GM23338 (cell line): ENCODE measurements around the gene CAVIN2.

Source experiments
- CREB1 ChIP-seq: fragments of 250-450 bp; sonication (Bioruptor Pico); IDR thresholded peaks from 2 replicates; pipeline ENCODE4 v1.5.0; 2020; ENCODE audit warnings: low read depth, mild to moderate bottlenecking, moderate library complexity
- EZH2 ChIP-seq: fragments of 200-600 bp; sonication (generic); IDR thresholded peaks from one replicate; pipeline ENCODE4 v1.8.0; 2017; ENCODE audit warnings: antibody characterized with exemption, mild to moderate bottlenecking, low read depth; ENCODE audit not compliant: unreplicated experiment
- EZH2phosphoT487 ChIP-seq: fragments of 200-600 bp; sonication (generic); IDR thresholded peaks from one replicate; pipeline ENCODE4 v1.8.1; 2018; ENCODE audit warnings: antibody characterized with exemption; ENCODE audit not compliant: unreplicated experiment
- JUNB ChIP-seq: IDR thresholded peaks from one replicate; pipeline ENCODE4 v1.6.1; 2016; ENCODE audit warnings: antibody characterized with exemption; ENCODE audit not compliant: unreplicated experiment
- POLR2AphosphoS5 ChIP-seq: IDR thresholded peaks from 2 replicates; pipeline ENCODE4 v1.6.1; 2016; ENCODE audit warnings: antibody characterized with exemption, low read depth
- STAT1 ChIP-seq: IDR thresholded peaks from one replicate; pipeline ENCODE4 v1.6.1; 2016; ENCODE audit warnings: antibody characterized with exemption; ENCODE audit not compliant: unreplicated experiment
- ZNF114 ChIP-seq: fragments of 250-450 bp; sonication (Bioruptor Pico); IDR thresholded peaks from 2 replicates; pipeline ENCODE4 v1.5.0; 2020; ENCODE audit warnings: mild to moderate bottlenecking, moderate library complexity
- ZNF331 ChIP-seq: fragments of 250-450 bp; sonication (Bioruptor Pico); IDR thresholded peaks from 2 replicates; pipeline ENCODE4 v1.5.0; 2020; ENCODE audit warnings: low read depth, mild to moderate bottlenecking, moderate library complexity
- TF ChIP-seq, protein P1 (sequence below), 2 experiments: fragments of 200-600 bp in 1 of 2; sonication (generic) in 1 of 2; conservative IDR thresholded peaks; 2 replicates each; pipeline versions ENCODE4 v1.5.1 to v1.6.1; 2016 to 2017; ENCODE audit warnings: antibody characterized with exemption in 2 of 2, low read depth in 2 of 2, mild to moderate bottlenecking in 2 of 2, moderate library complexity in 1 of 2
- TF ChIP-seq, protein P2 (sequence below): IDR thresholded peaks from one replicate; pipeline ENCODE4 v1.6.1; 2018; ENCODE audit warnings: antibody characterized with exemption; ENCODE audit not compliant: unreplicated experiment
- TF ChIP-seq, protein P3 (sequence below): IDR thresholded peaks from 2 replicates; pipeline ENCODE4 v1.6.1; 2016; ENCODE audit warnings: antibody characterized with exemption

DNA sequence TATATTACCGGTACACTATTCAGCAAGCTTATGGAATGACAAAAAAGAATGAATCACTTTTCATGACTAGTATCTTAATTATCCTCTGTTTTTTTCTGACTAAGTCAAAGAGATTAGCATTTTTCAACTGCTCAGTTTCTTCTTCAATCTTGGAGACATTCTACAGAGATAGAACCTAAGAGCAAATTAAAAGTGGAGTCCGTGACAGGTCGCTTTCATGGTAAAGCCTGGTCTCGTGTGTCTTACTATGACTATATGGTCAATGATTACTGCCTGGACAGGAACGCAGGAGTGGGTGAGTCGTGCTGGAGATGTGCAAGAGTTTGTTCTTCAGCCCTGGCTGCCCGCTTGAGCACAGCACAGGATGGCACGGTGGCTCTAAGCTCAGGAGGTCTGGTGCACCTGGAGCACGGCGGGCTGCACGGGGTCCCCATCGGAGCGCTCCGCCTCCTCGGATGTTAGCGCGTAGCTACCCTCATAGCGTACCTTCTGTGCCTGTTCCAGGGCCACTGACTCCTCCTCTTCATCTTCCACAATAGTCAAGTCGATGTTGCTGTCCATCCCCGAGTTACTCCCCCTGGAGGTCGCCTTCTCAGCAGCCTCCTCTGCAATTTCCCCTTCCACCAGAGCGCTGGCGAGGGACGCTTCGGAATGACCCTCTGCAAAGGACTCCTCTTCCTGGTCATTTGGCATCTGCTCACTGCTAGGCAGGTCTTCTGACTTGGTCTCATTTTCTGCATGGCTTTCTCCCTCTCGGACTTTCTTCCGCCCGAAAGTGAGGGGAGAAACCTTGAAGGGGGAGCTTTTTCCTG lies 11.1 kb downstream of the CAVIN2 start:
- TF ChIP-seq, protein P1, sequence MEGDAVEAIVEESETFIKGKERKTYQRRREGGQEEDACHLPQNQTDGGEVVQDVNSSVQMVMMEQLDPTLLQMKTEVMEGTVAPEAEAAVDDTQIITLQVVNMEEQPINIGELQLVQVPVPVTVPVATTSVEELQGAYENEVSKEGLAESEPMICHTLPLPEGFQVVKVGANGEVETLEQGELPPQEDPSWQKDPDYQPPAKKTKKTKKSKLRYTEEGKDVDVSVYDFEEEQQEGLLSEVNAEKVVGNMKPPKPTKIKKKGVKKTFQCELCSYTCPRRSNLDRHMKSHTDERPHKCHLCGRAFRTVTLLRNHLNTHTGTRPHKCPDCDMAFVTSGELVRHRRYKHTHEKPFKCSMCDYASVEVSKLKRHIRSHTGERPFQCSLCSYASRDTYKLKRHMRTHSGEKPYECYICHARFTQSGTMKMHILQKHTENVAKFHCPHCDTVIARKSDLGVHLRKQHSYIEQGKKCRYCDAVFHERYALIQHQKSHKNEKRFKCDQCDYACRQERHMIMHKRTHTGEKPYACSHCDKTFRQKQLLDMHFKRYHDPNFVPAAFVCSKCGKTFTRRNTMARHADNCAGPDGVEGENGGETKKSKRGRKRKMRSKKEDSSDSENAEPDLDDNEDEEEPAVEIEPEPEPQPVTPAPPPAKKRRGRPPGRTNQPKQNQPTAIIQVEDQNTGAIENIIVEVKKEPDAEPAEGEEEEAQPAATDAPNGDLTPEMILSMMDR (conservative IDR thresholded peaks at IDR 0.05; ENCODE audit: low read depth in 2 of 2): peak; percentile 51 to 63
- no peak for TF ChIP-seq ZNF331 (CRISPR knock-in tag)
- no peak for TF ChIP-seq EZH2
- no peak for TF ChIP-seq EZH2phosphoT487
- TF ChIP-seq, protein P2, sequence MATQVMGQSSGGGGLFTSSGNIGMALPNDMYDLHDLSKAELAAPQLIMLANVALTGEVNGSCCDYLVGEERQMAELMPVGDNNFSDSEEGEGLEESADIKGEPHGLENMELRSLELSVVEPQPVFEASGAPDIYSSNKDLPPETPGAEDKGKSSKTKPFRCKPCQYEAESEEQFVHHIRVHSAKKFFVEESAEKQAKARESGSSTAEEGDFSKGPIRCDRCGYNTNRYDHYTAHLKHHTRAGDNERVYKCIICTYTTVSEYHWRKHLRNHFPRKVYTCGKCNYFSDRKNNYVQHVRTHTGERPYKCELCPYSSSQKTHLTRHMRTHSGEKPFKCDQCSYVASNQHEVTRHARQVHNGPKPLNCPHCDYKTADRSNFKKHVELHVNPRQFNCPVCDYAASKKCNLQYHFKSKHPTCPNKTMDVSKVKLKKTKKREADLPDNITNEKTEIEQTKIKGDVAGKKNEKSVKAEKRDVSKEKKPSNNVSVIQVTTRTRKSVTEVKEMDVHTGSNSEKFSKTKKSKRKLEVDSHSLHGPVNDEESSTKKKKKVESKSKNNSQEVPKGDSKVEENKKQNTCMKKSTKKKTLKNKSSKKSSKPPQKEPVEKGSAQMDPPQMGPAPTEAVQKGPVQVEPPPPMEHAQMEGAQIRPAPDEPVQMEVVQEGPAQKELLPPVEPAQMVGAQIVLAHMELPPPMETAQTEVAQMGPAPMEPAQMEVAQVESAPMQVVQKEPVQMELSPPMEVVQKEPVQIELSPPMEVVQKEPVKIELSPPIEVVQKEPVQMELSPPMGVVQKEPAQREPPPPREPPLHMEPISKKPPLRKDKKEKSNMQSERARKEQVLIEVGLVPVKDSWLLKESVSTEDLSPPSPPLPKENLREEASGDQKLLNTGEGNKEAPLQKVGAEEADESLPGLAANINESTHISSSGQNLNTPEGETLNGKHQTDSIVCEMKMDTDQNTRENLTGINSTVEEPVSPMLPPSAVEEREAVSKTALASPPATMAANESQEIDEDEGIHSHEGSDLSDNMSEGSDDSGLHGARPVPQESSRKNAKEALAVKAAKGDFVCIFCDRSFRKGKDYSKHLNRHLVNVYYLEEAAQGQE: no peak
- TF ChIP-seq ZNF114: no peak
- no peak for TF ChIP-seq CREB1
- TF ChIP-seq, protein P3, sequence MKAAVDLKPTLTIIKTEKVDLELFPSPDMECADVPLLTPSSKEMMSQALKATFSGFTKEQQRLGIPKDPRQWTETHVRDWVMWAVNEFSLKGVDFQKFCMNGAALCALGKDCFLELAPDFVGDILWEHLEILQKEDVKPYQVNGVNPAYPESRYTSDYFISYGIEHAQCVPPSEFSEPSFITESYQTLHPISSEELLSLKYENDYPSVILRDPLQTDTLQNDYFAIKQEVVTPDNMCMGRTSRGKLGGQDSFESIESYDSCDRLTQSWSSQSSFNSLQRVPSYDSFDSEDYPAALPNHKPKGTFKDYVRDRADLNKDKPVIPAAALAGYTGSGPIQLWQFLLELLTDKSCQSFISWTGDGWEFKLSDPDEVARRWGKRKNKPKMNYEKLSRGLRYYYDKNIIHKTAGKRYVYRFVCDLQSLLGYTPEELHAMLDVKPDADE: no peak
- TF ChIP-seq POLR2AphosphoS5: no peak
- no peak for TF ChIP-seq STAT1
- no peak for TF ChIP-seq JUNB
